ENCODE data around the gene S100A13. TPM values are rescaled to one million over a fixed set of nuclear protein-coding genes. Genes with fewer than 3 reads are reported as not detected.
"Not testable (repeated sequence)": the region's sequence is repeated elsewhere in the genome, so short reads cannot be mapped to it uniquely, and the experiment has no call there.

S100A13 gene
- total RNA-seq, 1 donor from 2014 or later, result 52.5 TPM

DNA sequence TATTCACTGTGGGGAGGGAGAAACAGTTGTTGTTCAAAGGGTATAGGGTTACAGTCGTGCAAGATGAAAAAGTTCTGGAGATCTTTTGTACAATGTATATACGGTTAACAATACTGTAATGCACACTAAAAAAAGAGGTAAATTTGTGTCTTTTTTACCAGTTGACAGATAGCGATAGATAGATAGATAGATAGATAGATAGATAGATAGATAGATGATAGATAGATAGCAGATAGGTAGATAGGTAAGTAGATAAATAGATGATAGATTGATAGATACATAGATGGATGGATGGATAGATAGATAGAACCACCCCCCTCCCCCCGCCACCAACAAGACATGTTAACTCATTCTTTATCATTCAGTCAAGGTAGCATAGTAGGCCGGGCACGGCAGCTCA lies 24.6 kb downstream of the S100A13 start:
- no peak for ATAC-seq

DNA sequence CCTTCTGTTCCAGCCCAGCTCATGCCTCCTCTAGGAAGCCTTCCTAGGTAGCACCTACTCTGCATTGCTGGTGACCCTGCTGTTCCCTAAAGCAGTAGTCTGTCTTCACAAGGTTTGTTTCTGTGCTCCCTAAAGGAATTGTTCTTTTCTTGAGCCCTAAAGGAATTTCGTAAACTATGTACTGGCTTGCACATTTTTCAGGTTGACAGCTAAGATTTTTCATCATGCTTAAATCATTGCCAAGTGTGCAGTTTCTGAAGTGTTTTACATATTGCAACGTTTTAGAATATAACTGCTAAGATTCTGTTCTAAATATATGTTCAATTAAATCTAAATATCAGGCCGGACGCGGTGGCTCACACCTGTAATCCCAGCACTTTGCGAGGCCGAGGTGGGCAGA lies 27.5 kb downstream of the S100A13 start:
- no peak for ATAC-seq

DNA sequence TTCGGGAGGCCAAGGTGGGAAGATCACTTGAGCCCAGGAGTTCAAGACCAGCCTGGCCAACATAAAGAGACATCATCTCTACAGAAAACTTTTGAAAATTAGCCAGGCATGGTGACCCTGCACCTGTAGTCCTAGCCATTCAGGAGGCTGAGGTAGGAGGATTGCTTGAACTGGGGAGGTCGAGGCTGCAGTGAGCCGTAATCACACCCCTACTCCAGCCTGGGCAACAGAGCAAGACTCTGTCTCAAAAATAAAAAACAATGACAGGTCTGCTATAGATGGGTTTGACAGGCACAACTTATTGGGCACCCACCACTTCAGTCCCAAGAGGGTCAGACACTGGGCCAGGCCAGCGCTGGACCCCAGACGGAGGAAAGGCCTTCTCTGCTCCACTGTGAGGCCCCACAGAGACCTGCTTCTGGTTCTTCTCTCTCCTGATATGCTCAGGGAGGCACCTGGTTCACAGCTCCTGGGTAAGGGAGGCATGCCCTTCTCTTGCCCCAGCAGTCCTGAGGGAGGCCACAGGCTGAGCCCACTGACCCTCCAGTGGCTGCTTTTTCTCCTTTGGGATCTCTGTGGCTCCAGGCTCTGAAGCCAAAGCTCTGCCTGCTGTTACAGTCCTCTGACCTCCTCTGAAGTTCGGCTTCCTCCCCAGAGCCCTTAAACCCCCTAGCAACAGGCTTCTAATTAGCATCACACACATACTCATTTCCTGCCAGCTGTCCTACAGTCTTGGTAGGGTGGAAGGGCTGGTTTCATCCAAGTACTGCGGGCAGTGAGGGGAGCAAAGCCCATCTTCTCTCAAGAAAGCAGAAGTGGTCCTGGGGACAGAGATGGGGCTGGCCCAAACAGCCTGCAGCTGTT lies 28.8 kb downstream of the S100A13 start:
- peak; percentile 51 for ATAC-seq

GRCh38 chr1:153597206-153597605 lies 30.1 kb downstream of the S100A13 start:
- ATAC-seq, result peak; percentile 59

DNA sequence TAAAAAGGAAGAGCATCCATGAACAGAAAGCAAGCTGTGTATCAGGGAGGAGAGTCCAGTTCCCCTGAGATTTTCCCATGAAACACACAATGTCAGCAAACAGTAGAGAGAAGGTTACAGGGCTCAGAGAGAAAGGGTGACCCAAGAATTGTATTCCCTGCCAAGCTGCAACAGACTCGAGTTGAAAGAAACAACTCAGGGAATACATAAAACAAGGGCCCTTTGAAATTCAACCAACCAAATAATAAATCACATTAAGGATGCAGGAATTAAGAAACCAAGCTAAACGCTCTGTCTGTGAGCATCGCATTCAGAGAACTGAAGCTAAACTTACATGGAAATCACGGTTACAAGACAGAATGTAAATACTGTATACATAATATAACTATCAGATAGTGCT lies 34.6 kb downstream of the S100A13 start:
- ATAC-seq, result no peak

DNA sequence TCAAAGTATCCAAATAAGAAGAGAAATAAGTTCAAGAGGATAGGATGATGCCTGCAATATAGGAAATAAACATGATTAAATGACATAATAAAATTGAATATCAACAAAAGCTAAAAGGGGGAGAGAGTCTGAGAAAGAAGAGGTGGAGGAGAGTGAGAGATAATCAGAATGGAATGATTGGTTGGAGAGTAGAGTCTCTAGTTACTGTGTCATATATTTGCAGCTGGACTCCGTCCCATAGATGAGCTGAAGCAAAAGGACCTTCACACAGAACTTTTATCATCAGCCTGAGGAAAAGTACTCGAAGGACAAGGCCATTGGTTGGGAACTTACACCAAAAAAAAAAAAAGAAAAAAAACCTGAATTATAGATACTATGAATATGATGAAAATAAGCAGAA lies 38.8 kb downstream of the S100A13 start:
- ATAC-seq, result no peak

- ATAC-seq, result not testable (repeated sequence)
Observed at GRCh38 chr1:153588033-153588432, 39.3 kb downstream of the S100A13 start.

GRCh38 chr1:153587314-153587713 lies 40.0 kb downstream of the S100A13 start:
- peak; percentile 20 for ATAC-seq

DNA sequence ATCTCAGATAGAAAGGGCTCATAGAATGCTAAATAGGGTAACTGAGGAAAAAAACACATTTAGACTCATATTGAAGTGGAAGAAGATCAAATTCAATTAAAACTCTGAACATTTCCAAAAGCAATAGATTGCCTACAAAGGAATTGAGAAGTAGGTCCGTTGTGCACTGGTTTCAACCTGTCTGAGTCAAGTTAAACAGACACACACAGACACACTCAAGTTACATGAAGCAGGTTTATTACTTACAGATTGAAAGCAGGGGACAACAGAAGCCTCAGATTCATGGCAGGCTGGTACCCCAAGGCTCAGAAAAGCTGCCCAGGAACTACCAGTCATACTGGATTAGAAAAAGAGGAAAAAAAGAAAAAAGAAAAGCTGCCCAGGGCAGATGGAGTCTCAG lies 41.0 kb downstream of the S100A13 start:
- no peak for ATAC-seq

DNA sequence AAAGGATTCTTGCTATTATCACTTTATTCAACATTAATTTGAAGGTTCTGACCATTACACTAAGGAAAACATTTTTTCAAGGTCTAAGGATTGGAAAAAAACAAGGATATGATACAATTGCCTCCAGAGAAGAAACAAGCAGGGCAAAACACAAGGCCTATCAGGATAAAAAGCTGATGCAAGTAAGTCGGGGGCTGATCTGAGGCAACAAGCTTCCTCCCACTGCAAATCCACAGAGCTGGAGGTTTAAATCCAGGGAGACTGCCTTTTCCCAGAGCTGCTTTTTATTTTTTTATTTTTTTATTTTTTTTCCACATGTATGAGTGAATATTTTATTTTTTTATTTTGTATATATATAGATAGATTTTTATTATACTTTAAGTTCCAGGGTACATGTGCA lies 42.3 kb downstream of the S100A13 start:
- no peak for ATAC-seq

GRCh38 chr1:153583976-153584375 lies 43.3 kb downstream of the S100A13 start:
- no peak for ATAC-seq

DNA sequence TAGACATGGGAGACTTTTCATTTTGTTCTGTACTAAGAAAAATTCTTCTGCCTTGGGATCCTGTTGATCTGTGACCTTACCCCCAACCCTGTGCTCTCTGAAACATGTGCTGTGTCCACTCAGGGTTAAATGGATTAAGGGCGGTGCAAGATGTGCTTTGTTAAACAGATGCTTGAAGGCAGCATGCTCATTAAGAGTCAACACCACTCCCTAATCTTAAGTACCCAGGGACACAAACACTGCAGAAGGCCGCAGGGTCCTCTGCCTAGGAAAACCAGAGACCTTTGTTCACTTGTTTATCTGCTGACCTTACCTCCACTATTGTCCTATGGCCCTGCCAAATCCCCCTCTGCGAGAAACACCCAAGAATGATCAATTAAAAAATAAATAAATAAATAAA lies 43.8 kb downstream of the S100A13 start:
- not testable (repeated sequence) for ATAC-seq

DNA sequence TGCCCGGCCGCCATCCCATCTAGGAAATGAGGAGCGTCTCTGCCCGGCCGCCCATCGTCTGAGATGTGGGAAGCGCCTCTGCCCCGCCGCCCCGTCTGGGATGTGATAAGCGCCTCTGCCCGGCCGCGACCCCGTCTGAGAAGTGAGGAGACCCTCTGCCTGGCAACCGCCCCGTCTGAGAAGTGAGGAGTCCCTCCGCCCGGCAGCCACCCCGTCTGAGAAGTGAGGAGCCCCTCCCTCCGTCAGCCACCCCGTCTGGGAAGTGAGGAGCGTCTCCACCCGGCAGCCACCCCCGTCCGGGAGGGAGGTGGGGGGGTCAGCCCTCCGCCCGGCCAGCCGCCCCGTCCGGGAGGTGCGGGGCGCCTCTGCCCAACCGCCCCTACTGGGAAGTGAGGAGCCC lies 44.5 kb downstream of the S100A13 start:
- ATAC-seq, result not testable (repeated sequence)

- no peak for ATAC-seq
Observed at GRCh38 chr1:153578936-153579335, 48.4 kb downstream of the S100A13 start.

DNA sequence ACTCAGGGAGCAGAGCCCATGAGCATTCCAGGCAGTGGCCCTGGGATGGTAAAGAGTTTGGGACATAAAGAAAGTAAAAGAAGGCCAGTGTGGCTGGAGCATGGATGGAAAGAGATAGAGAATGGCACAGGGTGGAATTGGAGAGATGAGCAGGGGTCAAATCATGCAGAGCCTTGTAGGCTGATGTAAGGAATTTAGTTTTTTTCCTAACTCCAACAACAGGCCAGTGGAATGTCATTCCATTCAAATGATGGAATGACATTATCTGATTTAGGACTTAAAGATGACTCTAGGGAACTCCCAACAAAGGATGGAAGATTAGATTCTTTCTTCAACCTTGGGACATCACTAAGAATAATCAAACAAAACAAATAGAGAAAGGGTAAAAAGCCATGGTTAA lies 48.8 kb downstream of the S100A13 start:
- ATAC-seq, result no peak

DNA sequence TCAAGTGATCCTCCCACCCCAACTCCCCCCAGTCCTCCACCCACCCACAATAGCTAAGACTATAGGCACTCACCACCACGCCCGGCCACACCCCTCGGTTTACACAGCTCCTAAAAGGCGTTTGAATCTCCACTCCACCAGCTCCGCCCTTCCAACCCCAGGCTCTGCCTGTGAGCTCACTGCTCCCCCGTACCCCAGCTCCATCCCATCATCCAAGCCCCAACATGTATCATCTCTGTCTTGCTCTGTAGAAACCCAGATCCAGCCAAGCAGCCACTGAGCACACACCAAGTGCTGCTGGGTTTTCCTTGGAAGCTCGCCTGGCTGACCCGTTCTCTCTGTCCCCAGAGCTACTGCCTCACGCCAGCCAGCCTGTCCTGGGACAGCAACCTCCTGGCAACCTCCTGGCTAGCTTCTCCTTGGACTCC lies 49.7 kb downstream of the S100A13 start:
- peak; percentile 90 for ATAC-seq

DNA sequence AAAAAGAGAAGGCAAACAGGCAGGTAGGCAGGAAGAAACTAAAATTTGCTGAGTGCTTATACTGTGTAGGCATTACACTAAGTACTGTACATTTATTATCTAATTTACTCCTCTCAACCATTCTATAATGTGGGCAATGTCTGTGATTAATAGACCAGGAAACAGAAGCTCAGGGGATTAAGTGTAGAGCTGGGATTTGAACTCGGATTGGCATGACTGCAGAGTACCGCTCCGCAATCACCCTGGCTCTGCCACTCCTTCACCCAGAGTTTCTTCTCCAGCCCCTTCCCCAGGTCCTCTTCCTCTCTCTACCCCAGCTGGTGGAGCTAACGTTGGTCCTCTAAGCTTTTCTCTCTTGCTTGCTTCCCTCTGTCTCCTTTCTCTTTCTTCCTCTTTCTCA lies 50.2 kb downstream of the S100A13 start:
- peak; percentile 68 for ATAC-seq

GRCh38 chr1:153575497-153575896 lies 51.8 kb downstream of the S100A13 start:
- not testable (repeated sequence) for ATAC-seq

GRCh38 chr1:153575081-153575491 lies 52.2 kb downstream of the S100A13 start:
- ATAC-seq, result not testable (repeated sequence)

DNA sequence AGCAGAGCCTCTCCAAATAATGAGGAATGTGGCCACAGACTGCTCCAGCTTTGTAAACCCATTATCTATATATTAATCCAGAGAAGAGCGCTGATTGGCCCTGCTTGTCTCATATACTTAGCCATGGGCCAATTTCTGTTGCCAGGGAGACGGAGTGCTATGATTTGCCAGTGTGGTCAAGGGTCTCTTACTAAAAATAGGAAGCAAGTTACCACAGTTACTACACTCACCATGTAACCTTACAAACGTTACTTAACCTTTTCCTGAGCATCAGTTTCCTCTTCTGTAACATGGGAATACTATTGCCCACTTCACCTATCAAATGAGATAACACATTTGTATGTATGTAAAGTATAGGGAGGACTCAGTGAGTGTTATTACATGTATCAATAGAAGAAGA lies 54.0 kb downstream of the S100A13 start:
- no peak for ATAC-seq

GRCh38 chr1:153572569-153573015 lies 54.7 kb downstream of the S100A13 start:
- peak; percentile 73 for ATAC-seq

- no peak for ATAC-seq
Observed at GRCh38 chr1:153571706-153572105, 55.6 kb downstream of the S100A13 start.

- ATAC-seq, result no peak
Observed at GRCh38 chr1:153570874-153571273, 56.4 kb downstream of the S100A13 start.

DNA sequence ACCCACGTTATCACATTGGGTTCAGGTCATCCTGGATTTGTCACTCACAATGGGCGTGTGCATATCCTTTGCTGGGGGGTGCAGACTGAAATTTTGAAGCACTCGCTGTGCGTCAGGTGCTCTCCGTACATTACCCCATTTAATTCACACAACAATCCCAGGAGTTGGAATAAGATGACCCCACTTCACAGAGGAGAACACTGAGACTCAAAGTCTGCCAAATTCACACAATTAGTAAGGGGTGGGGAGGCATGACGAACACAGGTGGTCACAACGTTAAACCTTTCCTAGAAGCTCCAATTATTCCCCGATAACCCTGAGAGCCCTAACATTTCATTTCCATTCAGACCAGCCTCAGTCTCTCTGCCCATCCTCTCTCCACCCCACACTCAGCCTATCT lies 57.8 kb downstream of the S100A13 start:
- ATAC-seq, result no peak

Data from esophagus mucosa (tissue), 1 donor.